DND-41 (cell line): ENCODE measurements around the gene PTGFRN.

Experiments
- ATAC-seq: fragments of 200-7000 bp; cut with Tn5 transposase; 3 replicates; pipeline ENCODE4 v1.9.1; 2021; ENCODE audit warnings: low read depth; ENCODE audit not compliant: insufficient read depth
- DNase-seq: peaks from one replicate; pipeline ENCODE4 v3.0.0-alpha.2; 2020
- H2AFZ ChIP-seq: 2 replicates; pipeline ENCODE4 v1.6.0; 2012; ENCODE audit warnings: low read depth, low read length
- H3K27ac ChIP-seq: 2 replicates; pipeline ENCODE4 v1.5.1; 2012; ENCODE audit warnings: low read length, inconsistent platforms
- H3K27me3 ChIP-seq: fragments of 200-600 bp; sonication (generic); 2 replicates; pipeline ENCODE4 v1.6.0; 2012; ENCODE audit warnings: low read length, mild to moderate bottlenecking, inconsistent platforms; ENCODE audit not compliant: insufficient read depth, poor library complexity
- H3K36me3 ChIP-seq: 2 replicates; pipeline ENCODE4 v1.5.1; 2012; ENCODE audit warnings: low read length, inconsistent platforms; ENCODE audit not compliant: insufficient read depth
- H3K4me1 ChIP-seq: 2 replicates; pipeline ENCODE4 v1.5.1; 2012; ENCODE audit warnings: mild to moderate bottlenecking, low read length; ENCODE audit not compliant: insufficient read depth
- H3K4me2 ChIP-seq: 2 replicates; pipeline ENCODE4 v1.6.0; 2012; ENCODE audit warnings: mild to moderate bottlenecking, moderate library complexity, low read length, inconsistent platforms; ENCODE audit not compliant: insufficient read depth
- H3K4me3 ChIP-seq, 2 experiments: fragments of 200-600 bp in 1 of 2; shearing (Covaris generic) in 1 of 2; 2 replicates each; pipeline ENCODE4 v1.5.1; 2012 to 2016; ENCODE audit warnings: inconsistent platforms in 2 of 2, low read length in 2 of 2, mild to moderate bottlenecking in 2 of 2, low read depth in 1 of 2, moderate library complexity in 1 of 2
- H3K79me2 ChIP-seq: 2 replicates; pipeline ENCODE4 v1.6.0; 2012; ENCODE audit warnings: low read length, inconsistent platforms; ENCODE audit not compliant: insufficient read depth
- H3K9ac ChIP-seq: 2 replicates; pipeline ENCODE4 v1.6.0; 2012; ENCODE audit warnings: low read depth, mild to moderate bottlenecking, inconsistent platforms, low read length, moderate library complexity
- H3K9me3 ChIP-seq: 2 replicates; pipeline ENCODE4 v1.5.1; 2012; ENCODE audit warnings: low read length, moderate library complexity, mild to moderate bottlenecking, inconsistent platforms; ENCODE audit not compliant: insufficient read depth, severe bottlenecking
- H4K20me1 ChIP-seq: 2 replicates; pipeline ENCODE4 v1.6.0; 2012; ENCODE audit warnings: low read length; ENCODE audit not compliant: insufficient read depth
- EZH2 ChIP-seq: IDR thresholded peaks from 3 replicates; pipeline ENCODE4 v1.6.1; 2012; ENCODE audit warnings: borderline replicate concordance, low read depth, mild to moderate bottlenecking, moderate library complexity, low read length, inconsistent platforms; ENCODE audit not compliant: severe bottlenecking
- TF ChIP-seq, protein P1 (sequence below): IDR thresholded peaks from 2 replicates; pipeline ENCODE4 v1.5.1; 2012; ENCODE audit warnings: borderline replicate concordance, low read length, moderate library complexity, mild to moderate bottlenecking; ENCODE audit not compliant: poor library complexity, severe bottlenecking; ENCODE audit errors: extremely low read depth

Gene PTGFRN

DNA sequence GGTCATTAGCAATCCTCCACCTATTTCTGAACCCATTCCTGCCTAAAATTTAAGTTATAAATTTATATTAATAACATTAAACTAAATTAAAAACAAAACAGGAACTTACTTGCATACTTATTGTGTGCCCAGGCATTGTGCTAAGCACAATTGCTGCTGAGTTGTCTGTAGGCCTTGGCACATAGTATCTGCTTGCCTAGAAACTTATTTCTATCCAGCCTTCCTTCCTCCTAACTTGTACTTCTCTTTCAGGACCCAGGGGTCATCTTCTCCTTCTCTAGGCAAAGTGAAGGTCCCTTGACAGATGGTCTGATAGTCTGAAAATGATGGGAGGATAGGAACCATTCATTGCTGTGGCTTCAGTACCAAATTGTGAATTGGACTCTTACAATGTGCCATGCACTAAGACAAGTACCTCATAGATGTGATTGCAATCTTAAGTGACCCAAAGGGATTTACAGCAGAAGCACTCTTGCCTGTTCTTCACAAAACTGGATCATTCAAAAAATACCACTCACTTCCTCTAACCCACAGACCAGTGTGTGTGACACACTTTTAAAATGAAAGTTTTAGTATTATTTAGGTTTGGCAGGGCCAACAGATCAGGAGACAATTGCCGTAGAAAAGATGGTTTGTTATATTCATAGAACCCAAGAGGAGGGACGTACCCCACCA lies 81.6 kb downstream of the PTGFRN start:
- ATAC-seq = no peak
- no peaks in the 10 kb centered on the region for H3K27me3 ChIP-seq
- H2AFZ ChIP-seq = no peak overlapping the region
- H3K27ac ChIP-seq = no peak overlapping the region
- DNase-seq = no peak
- H3K79me2 ChIP-seq = no peaks in the 10 kb centered on the region
- no peak overlapping the region for H3K4me3 ChIP-seq
- no peaks in the 10 kb centered on the region for H3K36me3 ChIP-seq
- no peak overlapping the region for H3K9ac ChIP-seq
- no peak for TF ChIP-seq EZH2
- TF ChIP-seq, protein P1, sequence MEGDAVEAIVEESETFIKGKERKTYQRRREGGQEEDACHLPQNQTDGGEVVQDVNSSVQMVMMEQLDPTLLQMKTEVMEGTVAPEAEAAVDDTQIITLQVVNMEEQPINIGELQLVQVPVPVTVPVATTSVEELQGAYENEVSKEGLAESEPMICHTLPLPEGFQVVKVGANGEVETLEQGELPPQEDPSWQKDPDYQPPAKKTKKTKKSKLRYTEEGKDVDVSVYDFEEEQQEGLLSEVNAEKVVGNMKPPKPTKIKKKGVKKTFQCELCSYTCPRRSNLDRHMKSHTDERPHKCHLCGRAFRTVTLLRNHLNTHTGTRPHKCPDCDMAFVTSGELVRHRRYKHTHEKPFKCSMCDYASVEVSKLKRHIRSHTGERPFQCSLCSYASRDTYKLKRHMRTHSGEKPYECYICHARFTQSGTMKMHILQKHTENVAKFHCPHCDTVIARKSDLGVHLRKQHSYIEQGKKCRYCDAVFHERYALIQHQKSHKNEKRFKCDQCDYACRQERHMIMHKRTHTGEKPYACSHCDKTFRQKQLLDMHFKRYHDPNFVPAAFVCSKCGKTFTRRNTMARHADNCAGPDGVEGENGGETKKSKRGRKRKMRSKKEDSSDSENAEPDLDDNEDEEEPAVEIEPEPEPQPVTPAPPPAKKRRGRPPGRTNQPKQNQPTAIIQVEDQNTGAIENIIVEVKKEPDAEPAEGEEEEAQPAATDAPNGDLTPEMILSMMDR = no peak
- H3K9me3 ChIP-seq = no peaks in the 10 kb centered on the region
- no peaks in the 10 kb centered on the region for H4K20me1 ChIP-seq
- H3K4me2 ChIP-seq = no peak overlapping the region
- H3K4me1 ChIP-seq = peaks cover 19% of the 10 kb centered on the region

DNA sequence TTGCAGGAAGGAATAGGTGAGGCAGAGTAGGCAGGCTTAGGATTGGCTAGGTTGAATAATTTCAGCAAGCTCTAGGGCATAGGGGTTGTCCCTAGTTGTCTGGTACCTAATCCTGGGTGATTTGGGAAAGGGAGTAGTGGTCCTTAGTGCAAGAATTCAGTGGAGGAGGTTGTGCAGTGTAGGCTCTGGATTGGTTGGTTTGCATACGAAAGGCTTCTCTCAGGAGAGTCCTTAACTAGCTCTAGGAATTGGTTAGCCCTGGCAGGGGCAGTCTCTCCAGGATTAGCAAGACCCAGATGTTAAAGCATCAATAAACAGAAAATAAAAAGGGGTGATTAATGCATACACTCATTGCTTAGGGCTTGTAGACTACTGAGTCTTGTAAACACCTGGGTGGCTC lies 82.2 kb downstream of the PTGFRN start:
- no peak for ATAC-seq
- Histone ChIP-seq H3K4me3 (no peak overlapping the region), H3K79me2 (no peaks in the 10 kb centered on the region), H2AFZ (no peak overlapping the region), H3K4me2 (no peak overlapping the region), H3K27ac (no peak overlapping the region), H3K36me3 (no peaks in the 10 kb centered on the region), H4K20me1 (no peaks in the 10 kb centered on the region), H3K9ac (no peak overlapping the region), H3K27me3 (no peaks in the 10 kb centered on the region), H3K9me3 (no peaks in the 10 kb centered on the region), H3K4me1 (peaks cover 13% of the 10 kb centered on the region)
- no peak for TF ChIP-seq EZH2
- no peak for DNase-seq

DNA sequence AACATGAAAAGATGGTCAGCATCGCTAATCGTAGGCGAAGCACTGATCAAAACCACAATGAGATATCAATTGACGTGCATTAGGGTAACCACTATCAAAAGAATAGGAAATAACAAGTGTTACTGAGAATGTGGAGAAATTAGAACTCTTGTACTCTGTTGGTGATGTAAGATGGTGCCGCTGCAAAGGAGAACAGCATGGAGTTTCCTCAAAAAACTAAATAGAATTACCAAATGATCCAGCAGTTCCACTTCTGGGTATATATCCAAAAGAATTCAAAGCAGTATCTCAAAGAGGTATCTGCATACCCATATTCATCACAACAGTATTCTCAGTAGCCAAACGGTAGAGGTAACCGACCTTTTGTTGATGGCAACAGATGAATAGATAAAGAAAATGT lies 83.6 kb downstream of the PTGFRN start:
- H2AFZ ChIP-seq = no peak overlapping the region
- TF ChIP-seq EZH2 = no peak
- TF ChIP-seq, protein P1 = no peak
- no peak overlapping the region for H3K27ac ChIP-seq
- no peak overlapping the region for H3K9ac ChIP-seq
- H3K4me3 ChIP-seq = no peak overlapping the region
- H3K79me2 ChIP-seq = no peaks in the 10 kb centered on the region
- no peaks in the 10 kb centered on the region for H4K20me1 ChIP-seq
- no peak overlapping the region for H3K4me2 ChIP-seq
- H3K9me3 ChIP-seq = no peaks in the 10 kb centered on the region
- no peaks in the 10 kb centered on the region for H3K27me3 ChIP-seq
- no peaks in the 10 kb centered on the region for H3K4me1 ChIP-seq
- ATAC-seq (no peak), DNase-seq (no peak)
- no peaks in the 10 kb centered on the region for H3K36me3 ChIP-seq

DNA sequence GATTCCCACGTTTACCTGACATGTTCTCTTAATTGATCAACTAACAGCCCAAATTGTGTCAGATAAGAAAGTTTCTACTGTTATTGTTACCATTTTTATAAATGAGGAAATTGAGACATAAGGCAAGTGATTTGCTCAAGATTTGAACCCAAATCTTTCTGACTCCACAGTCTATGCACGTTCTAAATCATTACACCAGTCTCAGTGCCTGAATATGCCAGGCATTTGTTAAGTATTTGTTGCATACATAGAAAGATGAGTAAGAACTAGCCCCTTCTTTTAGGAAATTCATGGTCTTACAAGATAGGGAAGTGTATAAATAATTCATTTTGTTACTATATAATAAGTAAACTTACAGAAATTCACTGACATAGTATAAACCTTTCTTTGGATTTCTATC lies 84.7 kb downstream of the PTGFRN start:
- no peaks in the 10 kb centered on the region for H3K4me1 ChIP-seq
- ATAC-seq (no peak), DNase-seq (no peak)
- no peak overlapping the region for H2AFZ ChIP-seq
- H4K20me1 ChIP-seq = no peaks in the 10 kb centered on the region
- no peak overlapping the region for H3K4me3 ChIP-seq
- H3K36me3 ChIP-seq = no peaks in the 10 kb centered on the region
- no peaks in the 10 kb centered on the region for H3K79me2 ChIP-seq
- H3K4me2 ChIP-seq = no peak overlapping the region
- no peaks in the 10 kb centered on the region for H3K9me3 ChIP-seq
- no peaks in the 10 kb centered on the region for H3K27me3 ChIP-seq
- H3K27ac ChIP-seq = no peak overlapping the region
- no peak for TF ChIP-seq EZH2
- TF ChIP-seq, protein P1 = no peak
- no peak overlapping the region for H3K9ac ChIP-seq
